T-helper 2 cell treated with Interferon-gamma antibody and Interleukin-4, amounts not matched to agents 100 ng/mL and 5 ng/mL, for 36 hours (primary cell): ENCODE measurements around the gene CD47. TPM values are rescaled to one million over a fixed set of nuclear protein-coding genes. Genes with fewer than 3 reads are reported as not detected.

Experiments
- intact Hi-C: fragments of 100-400 bp; cut with micrococcal nuclease; formaldehyde crosslinking; loops from one replicate; pipeline ENCODE4 v1.15.1; 2023
- total RNA-seq: library from RNA; stranded (reverse); gene quantifications from 2 replicates; pipeline ENCODE4 v1.2.3, GENCODE V29; 2022

The CD47 gene
- total RNA-seq, 1 donor from 2014 or later, result 140 TPM

- intact Hi-C loops, result no loop called here
Observed at GRCh38 chr3:108021533-108021932, 69.3 kb downstream of the CD47 start.

- intact Hi-C loops, result no loop called here
Observed at GRCh38 chr3:108021131-108021530, 69.7 kb downstream of the CD47 start.

- intact Hi-C loops, result no loop called here
Observed at GRCh38 chr3:108018552-108018951, 72.3 kb downstream of the CD47 start.

GRCh38 chr3:108017587-108017986, 73.2 kb downstream of the CD47 start:
- intact Hi-C loops, result no loop called here

GRCh38 chr3:108014943-108015342, 75.9 kb downstream of the CD47 start:
- intact Hi-C loops, result no loop called here

- intact Hi-C loops, result no loop called here
Observed at GRCh38 chr3:108013141-108014055, 77.4 kb downstream of the CD47 start.

GRCh38 chr3:108012304-108012703, 78.5 kb downstream of the CD47 start:
- intact Hi-C loops, result no loop called here

- intact Hi-C loops, result no loop called here
Observed at GRCh38 chr3:108011616-108012015, 79.2 kb downstream of the CD47 start.

- intact Hi-C loops, result no loop called here
Observed at GRCh38 chr3:108008931-108009639, 81.7 kb downstream of the CD47 start.

GRCh38 chr3:108008106-108008505, 82.7 kb downstream of the CD47 start:
- intact Hi-C loops, result no loop called here

GRCh38 chr3:108006881-108007331, 83.9 kb downstream of the CD47 start:
- intact Hi-C loops, result no loop called here

GRCh38 chr3:108006077-108006771, 84.6 kb downstream of the CD47 start:
- intact Hi-C loops, result no loop called here

GRCh38 chr3:108004647-108005046, 86.2 kb downstream of the CD47 start:
- intact Hi-C loops, result no loop called here

- intact Hi-C loops, result no loop called here
Observed at GRCh38 chr3:108001457-108001856, 89.4 kb downstream of the CD47 start.

- intact Hi-C loops, result no loop called here
Observed at GRCh38 chr3:107999215-107999775, 91.5 kb downstream of the CD47 start.

GRCh38 chr3:107997671-107998070, 93.2 kb downstream of the CD47 start:
- intact Hi-C loops, result no loop called here

GRCh38 chr3:107995823-107996222, 95.0 kb downstream of the CD47 start:
- intact Hi-C loops, result no loop called here

- intact Hi-C loops, result no loop called here
Observed at GRCh38 chr3:107994956-107995715, 95.7 kb downstream of the CD47 start.

- intact Hi-C loops, result no loop called here
Observed at GRCh38 chr3:107994181-107994580, 96.7 kb downstream of the CD47 start.

GRCh38 chr3:107993771-107994170, 97.1 kb downstream of the CD47 start:
- intact Hi-C loops, result no loop called here
